K562 (cell line): ENCODE results near the gene KMT2A. TPM values are rescaled to one million over a fixed set of nuclear protein-coding genes. Genes with fewer than 3 reads are reported as not detected.
A peak's percentile ranks its signal among the peaks of the same experiment; 100 is the strongest.

ENCODE experiments used
- ARID2 ChIP-seq: fragments of 450-650 bp; IDR thresholded peaks from 2 replicates; pipeline ENCODE4 v1.6.1; 2017; ENCODE audit warnings: antibody characterized with exemption, mild to moderate bottlenecking
- BHLHE40 ChIP-seq: IDR thresholded peaks from 2 replicates; pipeline ENCODE4 v1.6.1; 2011; ENCODE audit warnings: low read length, improper control_type of control experiment
- CC2D1A ChIP-seq: fragments of 450-650 bp; IDR thresholded peaks from 2 replicates; pipeline ENCODE4 v1.6.1; 2017; ENCODE audit warnings: mild to moderate bottlenecking
- MYBL2 ChIP-seq, 2 experiments: fragments of 450-650 bp in 1 of 2; sonication (generic) in 1 of 2; formaldehyde crosslinking in 1 of 2; IDR thresholded peaks; 2 replicates each; pipeline versions ENCODE4 v1.6.1 to v1.8.1; 2017 to 2022; ENCODE audit warnings: borderline replicate concordance in 1 of 2, inconsistent platforms in 1 of 2, low read depth in 1 of 2, mild to moderate bottlenecking in 1 of 2, missing genetic modification reagents in 1 of 2, moderate library complexity in 1 of 2
- MYC ChIP-seq, 2 experiments: fragments of 250-450 bp in 1 of 2; sonication (Bioruptor Pico) in 1 of 2; IDR thresholded peaks; 2 replicates each; pipeline versions ENCODE4 v1.5.1 to v1.6.1; 2012 to 2021; ENCODE audit warnings: low read depth in 2 of 2, borderline replicate concordance in 1 of 2, improper control_type of control experiment in 1 of 2, low read length in 1 of 2, mild to moderate bottlenecking in 1 of 2, moderate library complexity in 1 of 2
- PRMT5 ChIP-seq: sonication (generic); formaldehyde crosslinking; IDR thresholded peaks from 2 replicates; pipeline ENCODE4 v1.5.0; 2020; ENCODE audit warnings: missing genetic modification reagents
- RCOR1 ChIP-seq, 2 experiments: IDR thresholded peaks; 2 replicates each; pipeline ENCODE4 v1.6.1; 2012; ENCODE audit warnings: low read depth in 2 of 2, low read length in 2 of 2, borderline replicate concordance in 1 of 2, improper control_type of control experiment in 1 of 2
- SMC3 ChIP-seq: conservative IDR thresholded peaks from 2 replicates; pipeline ENCODE4 v1.6.1; 2011; ENCODE audit warnings: low read depth, low read length, improper control_type of control experiment; ENCODE audit not compliant: insufficient read depth
- STAG1 ChIP-seq: sonication (generic); formaldehyde crosslinking; IDR thresholded peaks from 2 replicates; pipeline ENCODE4 v1.5.0; 2020; ENCODE audit warnings: missing genetic modification reagents, borderline replicate concordance
- SUPT5H ChIP-seq: fragments of 450-650 bp; IDR thresholded peaks from 2 replicates; pipeline ENCODE4 v1.6.1; 2016
- ZNF23 ChIP-seq: fragments of 250-450 bp; sonication (Bioruptor Pico); IDR thresholded peaks from 2 replicates; pipeline ENCODE4 v1.4.0; 2020; ENCODE audit warnings: mild to moderate bottlenecking
- ZNF707 ChIP-seq: fragments of 250-450 bp; sonication (Bioruptor Pico); conservative IDR thresholded peaks from 2 replicates; pipeline ENCODE4 v1.8.0; 2022; ENCODE audit warnings: inconsistent platforms, mild to moderate bottlenecking, moderate library complexity
- ZZZ3 ChIP-seq: fragments of 450-650 bp; IDR thresholded peaks from 2 replicates; pipeline ENCODE4 v1.6.1; 2016; ENCODE audit warnings: antibody characterized with exemption, mild to moderate bottlenecking, moderate library complexity
- polyA plus RNA-seq, 8 experiments: library from polyadenylated mRNA; depleted of rRNA in 4 of 8; stranded (reverse) in 5 of 8; unstranded in 3 of 8; fragments of >200 nt; fragmentation: Nextera tagmentation in 2 of 8; fragmentation: Illumina TruSeq in 1 of 8; extraction: Ambion mirVana in 2 of 8; extraction: Trizol in 1 of 8; gene quantifications; 2 replicates each; pipeline versions ENCODE4 v1.2.1 to v1.2.3, GENCODE V29; 2011 to 2014; ENCODE audit warnings: inconsistent platforms in 1 of 8, missing spikeins in 1 of 8
- total RNA-seq, 7 experiments: library from RNA; depleted of rRNA in 6 of 7; stranded (reverse); fragments of >200 nt in 6 of 7; fragmentation: Illumina TruSeq in 2 of 7; extraction: Trizol in 2 of 7; gene quantifications; 2 replicates each; pipeline versions ENCODE4 v1.2.1 to v1.2.3, GENCODE V29; 2011 to 2021; ENCODE audit warnings: low replicate concordance in 1 of 7
- TF ChIP-seq, protein P1 (sequence below): IDR thresholded peaks from 2 replicates; pipeline ENCODE4 v1.6.1; 2011; ENCODE audit warnings: borderline replicate concordance, low read depth, mild to moderate bottlenecking, moderate library complexity, low read length; ENCODE audit not compliant: insufficient read depth, poor library complexity, severe bottlenecking
- TF ChIP-seq, protein P2 (sequence below): fragments of 450-650 bp; formaldehyde crosslinking; IDR thresholded peaks from 2 replicates; pipeline ENCODE4 v1.4.0; 2020; ENCODE audit warnings: mild to moderate bottlenecking, moderate library complexity
- TF ChIP-seq, protein P3 (sequence below), 3 experiments: IDR thresholded peaks in 2 of 3; conservative IDR thresholded peaks in 1 of 3; 2 replicates each; pipeline ENCODE4 v1.5.1; 2011 to 2012; ENCODE audit warnings: low read length in 3 of 3, mild to moderate bottlenecking in 3 of 3, control low read depth in 2 of 3, improper control_type of control experiment in 1 of 3, inconsistent platforms in 1 of 3, low read depth in 1 of 3, mixed read lengths in 1 of 3, moderate library complexity in 1 of 3; ENCODE audit not compliant: insufficient read depth in 2 of 3
- TF ChIP-seq, protein P4 (sequence below): fragments of 250-450 bp; sonication (Bioruptor Pico); IDR thresholded peaks from 2 replicates; pipeline ENCODE4 v1.4.0; 2020; ENCODE audit warnings: mild to moderate bottlenecking

The KMT2A gene
- total and polyA plus RNA-seq, 9 of the 15 experiments (the other 6 are each of a cell fraction or from before 2014, with no cell fraction given) = 9.6 to 59.9 (median 32.6) TPM

DNA sequence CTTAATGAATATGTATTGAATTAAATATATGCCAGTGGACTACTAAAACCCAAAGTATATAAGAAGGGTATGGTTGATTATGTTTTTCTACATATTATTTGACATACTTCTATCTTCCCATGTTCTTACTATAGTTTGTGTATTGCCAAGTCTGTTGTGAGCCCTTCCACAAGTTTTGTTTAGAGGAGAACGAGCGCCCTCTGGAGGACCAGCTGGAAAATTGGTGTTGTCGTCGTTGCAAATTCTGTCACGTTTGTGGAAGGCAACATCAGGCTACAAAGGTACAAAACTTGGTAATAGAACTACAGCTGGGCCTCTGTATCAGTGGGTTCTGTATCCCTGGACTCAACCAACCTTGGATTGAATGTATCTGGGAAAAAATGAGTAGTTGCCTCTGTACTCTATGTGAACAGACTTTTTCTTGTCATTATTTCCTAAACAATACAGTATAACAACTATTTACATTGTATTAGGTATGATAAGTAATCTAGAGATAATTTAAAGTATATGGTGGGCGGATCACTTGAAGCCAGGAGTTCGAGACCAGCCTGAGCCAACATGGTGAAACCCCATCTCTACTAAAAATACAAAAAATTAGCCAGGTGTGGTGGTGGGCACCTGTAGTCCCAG, 52.3 kb downstream of the KMT2A start (continued):
- TF ChIP-seq, protein P1, sequence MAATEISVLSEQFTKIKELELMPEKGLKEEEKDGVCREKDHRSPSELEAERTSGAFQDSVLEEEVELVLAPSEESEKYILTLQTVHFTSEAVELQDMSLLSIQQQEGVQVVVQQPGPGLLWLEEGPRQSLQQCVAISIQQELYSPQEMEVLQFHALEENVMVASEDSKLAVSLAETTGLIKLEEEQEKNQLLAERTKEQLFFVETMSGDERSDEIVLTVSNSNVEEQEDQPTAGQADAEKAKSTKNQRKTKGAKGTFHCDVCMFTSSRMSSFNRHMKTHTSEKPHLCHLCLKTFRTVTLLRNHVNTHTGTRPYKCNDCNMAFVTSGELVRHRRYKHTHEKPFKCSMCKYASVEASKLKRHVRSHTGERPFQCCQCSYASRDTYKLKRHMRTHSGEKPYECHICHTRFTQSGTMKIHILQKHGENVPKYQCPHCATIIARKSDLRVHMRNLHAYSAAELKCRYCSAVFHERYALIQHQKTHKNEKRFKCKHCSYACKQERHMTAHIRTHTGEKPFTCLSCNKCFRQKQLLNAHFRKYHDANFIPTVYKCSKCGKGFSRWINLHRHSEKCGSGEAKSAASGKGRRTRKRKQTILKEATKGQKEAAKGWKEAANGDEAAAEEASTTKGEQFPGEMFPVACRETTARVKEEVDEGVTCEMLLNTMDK = peak; percentile 31
- TF ChIP-seq, protein P2, sequence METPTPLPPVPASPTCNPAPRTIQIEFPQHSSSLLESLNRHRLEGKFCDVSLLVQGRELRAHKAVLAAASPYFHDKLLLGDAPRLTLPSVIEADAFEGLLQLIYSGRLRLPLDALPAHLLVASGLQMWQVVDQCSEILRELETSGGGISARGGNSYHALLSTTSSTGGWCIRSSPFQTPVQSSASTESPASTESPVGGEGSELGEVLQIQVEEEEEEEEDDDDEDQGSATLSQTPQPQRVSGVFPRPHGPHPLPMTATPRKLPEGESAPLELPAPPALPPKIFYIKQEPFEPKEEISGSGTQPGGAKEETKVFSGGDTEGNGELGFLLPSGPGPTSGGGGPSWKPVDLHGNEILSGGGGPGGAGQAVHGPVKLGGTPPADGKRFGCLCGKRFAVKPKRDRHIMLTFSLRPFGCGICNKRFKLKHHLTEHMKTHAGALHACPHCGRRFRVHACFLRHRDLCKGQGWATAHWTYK = no peak
- TF ChIP-seq STAG1 (CRISPR knock-in tag) (peak; percentile 22; the same call in 1 of the 2 replicates), MYBL2 (IDR thresholded peaks at IDR 0.05; ENCODE audit: low read depth) (no peak), MYBL2 (CRISPR knock-in tag; IDR thresholded peaks at IDR 0.05; ENCODE audit: borderline replicate concordance) (no peak), ARID2 (peak; percentile 29; the same call in 1 of the 2 replicates), ZNF707 (no peak), ZNF23 (CRISPR knock-in tag) (no peak), BHLHE40 (peak; percentile 53), SMC3 (peak; percentile 85), CC2D1A (0 out of 2 replicates have a peak, but pooled peaks have one; percentile 12), MYC (IDR thresholded peaks at IDR 0.05; ENCODE audit: low read depth, low read length) (0 out of 2 replicates have a peak, but pooled peaks have one; percentile 23), MYC (CRISPR knock-in tag; IDR thresholded peaks at IDR 0.05; ENCODE audit: borderline replicate concordance, low read depth) (no peak), RCOR1 (IDR thresholded peaks at IDR 0.05; ENCODE audit: borderline replicate concordance in 1 of 2, low read depth in 2 of 2, low read length in 2 of 2) (0 out of 4 replicates have a peak, but pooled peaks of 1 of the 2 experiments have one; percentile 16), PRMT5 (CRISPR knock-in tag) (no peak), ZZZ3 (0 out of 2 replicates have a peak, but pooled peaks have one; percentile 66), SUPT5H (no peak)
- TF ChIP-seq, protein P3, sequence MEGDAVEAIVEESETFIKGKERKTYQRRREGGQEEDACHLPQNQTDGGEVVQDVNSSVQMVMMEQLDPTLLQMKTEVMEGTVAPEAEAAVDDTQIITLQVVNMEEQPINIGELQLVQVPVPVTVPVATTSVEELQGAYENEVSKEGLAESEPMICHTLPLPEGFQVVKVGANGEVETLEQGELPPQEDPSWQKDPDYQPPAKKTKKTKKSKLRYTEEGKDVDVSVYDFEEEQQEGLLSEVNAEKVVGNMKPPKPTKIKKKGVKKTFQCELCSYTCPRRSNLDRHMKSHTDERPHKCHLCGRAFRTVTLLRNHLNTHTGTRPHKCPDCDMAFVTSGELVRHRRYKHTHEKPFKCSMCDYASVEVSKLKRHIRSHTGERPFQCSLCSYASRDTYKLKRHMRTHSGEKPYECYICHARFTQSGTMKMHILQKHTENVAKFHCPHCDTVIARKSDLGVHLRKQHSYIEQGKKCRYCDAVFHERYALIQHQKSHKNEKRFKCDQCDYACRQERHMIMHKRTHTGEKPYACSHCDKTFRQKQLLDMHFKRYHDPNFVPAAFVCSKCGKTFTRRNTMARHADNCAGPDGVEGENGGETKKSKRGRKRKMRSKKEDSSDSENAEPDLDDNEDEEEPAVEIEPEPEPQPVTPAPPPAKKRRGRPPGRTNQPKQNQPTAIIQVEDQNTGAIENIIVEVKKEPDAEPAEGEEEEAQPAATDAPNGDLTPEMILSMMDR (IDR thresholded peaks at IDR 0.05 in 2 of 3, conservative IDR thresholded peaks at IDR 0.05 in 1 of 3; ENCODE audit: insufficient read depth in 2 of 3, low read depth in 1 of 3, low read length in 3 of 3) = peak; percentile 76 to 91 (median 84)
- TF ChIP-seq, protein P4, sequence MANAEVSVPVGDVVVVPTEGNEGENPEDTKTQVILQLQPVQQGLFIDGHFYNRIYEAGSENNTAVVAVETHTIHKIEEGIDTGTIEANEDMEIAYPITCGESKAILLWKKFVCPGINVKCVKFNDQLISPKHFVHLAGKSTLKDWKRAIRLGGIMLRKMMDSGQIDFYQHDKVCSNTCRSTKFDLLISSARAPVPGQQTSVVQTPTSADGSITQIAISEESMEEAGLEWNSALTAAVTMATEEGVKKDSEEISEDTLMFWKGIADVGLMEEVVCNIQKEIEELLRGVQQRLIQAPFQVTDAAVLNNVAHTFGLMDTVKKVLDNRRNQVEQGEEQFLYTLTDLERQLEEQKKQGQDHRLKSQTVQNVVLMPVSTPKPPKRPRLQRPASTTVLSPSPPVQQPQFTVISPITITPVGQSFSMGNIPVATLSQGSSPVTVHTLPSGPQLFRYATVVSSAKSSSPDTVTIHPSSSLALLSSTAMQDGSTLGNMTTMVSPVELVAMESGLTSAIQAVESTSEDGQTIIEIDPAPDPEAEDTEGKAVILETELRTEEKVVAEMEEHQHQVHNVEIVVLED (CRISPR knock-in tag) = no peak
- TF ChIP-seq, all 486 proteins: peak for 14
